Large intestine (tissue), 3 donors: ENCODE results near the gene RYK. TPM values are rescaled to one million over a fixed set of nuclear protein-coding genes. Genes with fewer than 3 reads are reported as not detected.
"Not testable (repeated sequence)": the region's sequence is repeated elsewhere in the genome, so short reads cannot be mapped to it uniquely, and the experiment has no call there.

Source experiments
- DNase-seq, 2 donors: peaks; one replicate each; pipeline versions ENCODE4 v3.0.0 to v3.0.0-alpha.2; 2013
- H3K27ac ChIP-seq: one replicate; pipeline ENCODE4 v1.5.1; 2013; ENCODE audit warnings: low read length
- H3K27me3 ChIP-seq: 2 replicates; pipeline ENCODE4 v1.6.1; 2013; ENCODE audit warnings: low read length; ENCODE audit not compliant: control insufficient read depth, insufficient read depth
- H3K36me3 ChIP-seq: 2 replicates; pipeline ENCODE4 v1.6.1; 2013; ENCODE audit warnings: low read length; ENCODE audit not compliant: control insufficient read depth, insufficient read depth
- H3K4me1 ChIP-seq: one replicate; pipeline ENCODE4 v1.6.1; 2013; ENCODE audit warnings: low read length; ENCODE audit not compliant: control insufficient read depth, insufficient read depth
- H3K4me3 ChIP-seq: one replicate; pipeline ENCODE4 v1.5.1; 2013; ENCODE audit warnings: low read length
- H3K9me3 ChIP-seq: one replicate; pipeline ENCODE4 v1.6.1; 2013; ENCODE audit warnings: mild to moderate bottlenecking, low read depth, low read length, moderate library complexity; ENCODE audit not compliant: control insufficient read depth
- WGBS: methylation state at CpG from one replicate; pipeline ENCODE4 v1.1.5; 2013; ENCODE audit warnings: low lambda C conversion rate; ENCODE audit not compliant: insufficient coverage; 5-methylcytosine and 5-hydroxymethylcytosine counted together
- polyA plus RNA-seq: library from polyadenylated mRNA; unstranded; fragments of 120-200 nt; gene quantifications from one replicate; pipeline ENCODE4 v1.2.1, GENCODE V29; 2013

The RYK gene
- polyA plus RNA-seq, 1 donor, result 55.7 TPM

DNA sequence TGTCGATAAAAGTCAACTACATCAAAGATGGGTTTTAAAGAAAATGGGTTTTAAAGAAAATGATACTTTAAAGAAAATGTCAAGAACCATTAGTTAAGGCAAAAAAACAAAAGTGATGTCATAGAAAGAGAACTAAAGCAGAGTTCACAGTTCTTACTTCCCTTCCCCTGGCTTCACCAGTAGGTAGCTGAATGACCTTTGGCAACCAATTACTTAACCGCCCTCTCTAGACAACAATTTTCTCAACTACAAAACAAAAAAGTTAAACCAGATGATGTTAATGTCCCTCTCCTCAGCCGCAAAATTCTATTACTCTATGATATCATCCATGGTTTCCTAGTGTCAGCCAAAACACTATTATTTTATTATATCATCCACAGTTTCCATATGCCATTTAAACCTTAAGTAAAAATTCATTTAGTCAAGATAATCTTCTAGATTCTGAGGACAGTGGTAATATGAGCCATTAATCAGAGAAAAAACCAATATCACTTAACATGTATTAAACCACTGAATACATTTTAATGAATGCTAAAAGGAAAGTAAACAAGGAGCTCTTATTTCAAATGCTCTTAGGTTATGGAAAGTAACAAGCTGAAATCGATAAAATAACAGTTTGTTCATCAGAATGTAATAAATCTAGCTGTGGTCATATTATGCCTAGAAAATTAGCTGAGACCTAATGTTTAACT is 13.1 kb downstream of the RYK start:
- no peak overlapping the region for H3K4me3 ChIP-seq
- no peaks in the 10 kb centered on the region for H3K4me1 ChIP-seq
- no peaks in the 10 kb centered on the region for H3K27me3 ChIP-seq
- H3K27ac ChIP-seq, result no peak overlapping the region
- H3K9me3 ChIP-seq, result no peaks in the 10 kb centered on the region
- WGBS, result 83% methylated on average over 1 of the region's 4 CpGs
- H3K36me3 ChIP-seq, result no peaks in the 10 kb centered on the region
- peak in 1 of 2 donors; percentile 51 for DNase-seq

DNA sequence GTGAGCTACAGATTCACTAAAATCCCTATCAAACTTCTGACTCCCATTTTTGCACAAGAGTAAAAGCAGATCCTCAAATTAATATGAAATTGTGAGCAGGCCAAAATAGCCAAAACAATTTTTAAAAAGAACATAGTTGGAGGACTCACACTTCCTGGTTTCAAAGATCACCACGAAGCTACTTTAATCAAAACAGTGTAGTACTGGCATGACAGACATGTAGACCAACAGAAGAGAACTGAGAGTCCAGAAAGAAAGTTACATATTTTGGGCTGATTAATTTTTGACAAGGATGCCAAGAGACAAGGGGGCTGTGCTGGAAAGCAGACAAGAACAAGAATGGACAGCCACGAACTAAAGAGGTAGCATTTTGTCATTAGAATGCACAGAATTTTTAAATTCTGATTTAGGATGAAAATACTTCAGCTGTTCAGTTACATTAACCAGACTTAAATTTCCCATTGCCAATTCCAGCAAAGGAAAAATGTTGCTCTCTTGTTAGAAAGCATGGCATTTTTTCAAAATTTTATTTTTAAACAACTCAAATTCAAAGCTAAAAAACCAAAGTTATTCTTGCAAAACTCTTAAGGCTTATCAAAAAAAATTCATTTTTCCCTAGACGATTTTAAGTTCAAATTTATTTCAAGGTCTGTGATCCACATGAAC is 14.0 kb downstream of the RYK start:
- no peak for DNase-seq
- Histone ChIP-seq H3K27ac (no peak overlapping the region), H3K4me3 (no peak overlapping the region), H3K4me1 (no peaks in the 10 kb centered on the region), H3K27me3 (no peaks in the 10 kb centered on the region), H3K9me3 (no peaks in the 10 kb centered on the region), H3K36me3 (no peaks in the 10 kb centered on the region)
- WGBS, result 45% methylated on average over 2 of the region's 3 CpGs

DNA sequence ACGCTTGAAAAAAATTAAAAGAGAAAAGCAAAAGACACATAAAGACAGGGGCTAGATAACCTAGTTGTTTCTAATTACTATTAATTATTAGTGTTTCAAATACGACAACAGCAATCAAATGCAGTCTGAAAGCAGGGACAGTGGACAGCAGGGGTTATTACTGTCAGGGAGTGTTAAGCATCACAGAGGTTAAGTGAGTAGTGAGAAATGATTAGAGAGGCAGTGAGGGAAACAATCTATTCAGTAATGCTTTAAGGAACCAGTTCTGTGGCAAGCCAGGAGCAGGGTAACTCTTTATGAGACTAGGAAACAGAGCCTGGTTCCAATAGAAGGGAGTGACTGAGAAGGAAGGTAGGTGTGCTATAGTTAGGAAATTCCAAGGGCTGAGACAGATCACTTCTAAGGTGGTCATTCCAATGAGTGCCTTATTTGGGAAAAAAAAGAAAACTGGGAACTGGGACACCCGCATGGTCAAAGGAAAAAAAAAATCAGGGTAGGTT is 15.0 kb downstream of the RYK start:
- Histone ChIP-seq H3K36me3 (no peaks in the 10 kb centered on the region), H3K9me3 (no peaks in the 10 kb centered on the region), H3K4me3 (no peak overlapping the region), H3K27ac (no peak overlapping the region), H3K4me1 (no peaks in the 10 kb centered on the region), H3K27me3 (no peaks in the 10 kb centered on the region)
- no peak for DNase-seq
- WGBS, result 100% methylated on average over 2 of the region's 3 CpGs

DNA sequence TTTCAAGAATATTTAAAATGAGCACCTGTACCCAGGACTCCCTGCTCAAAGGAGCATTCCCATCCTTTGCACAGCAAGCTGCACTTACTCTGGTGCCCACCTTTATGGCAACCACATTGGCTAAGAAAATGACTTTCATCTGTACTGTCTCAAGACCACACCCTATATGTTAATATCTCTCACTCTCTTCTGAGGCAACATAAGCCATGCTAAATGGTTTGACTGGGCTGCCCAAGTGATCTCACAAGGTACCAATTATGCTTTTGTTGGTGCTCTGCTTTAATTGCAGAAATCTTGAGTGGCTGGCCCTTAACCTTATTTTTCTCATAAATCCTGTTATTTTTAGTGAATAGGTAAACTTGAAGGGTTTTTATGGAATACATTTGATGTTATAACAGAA is 17.7 kb downstream of the RYK start:
- Histone ChIP-seq H3K36me3 (no peaks in the 10 kb centered on the region), H3K27ac (no peak overlapping the region), H3K9me3 (no peaks in the 10 kb centered on the region), H3K4me1 (no peaks in the 10 kb centered on the region), H3K27me3 (no peaks in the 10 kb centered on the region), H3K4me3 (no peak overlapping the region)
- no peak for DNase-seq

DNA sequence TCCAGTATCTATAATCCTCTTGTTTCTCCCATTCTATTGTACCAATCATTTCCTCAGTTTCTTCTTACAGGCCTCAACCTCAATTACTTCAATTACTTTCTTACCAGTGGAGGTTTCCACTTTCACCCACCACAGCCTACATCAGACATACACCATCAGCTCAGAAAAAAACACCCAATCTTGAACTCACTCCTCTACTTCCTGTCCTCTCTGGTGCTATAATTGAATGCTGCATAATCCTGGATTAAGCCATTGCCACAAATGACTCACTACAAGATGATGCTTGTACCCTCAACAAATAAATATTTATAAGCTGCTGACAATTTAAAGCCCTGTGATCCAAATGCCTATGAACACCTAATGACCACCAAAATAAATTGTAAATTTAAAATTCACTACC is 18.5 kb downstream of the RYK start:
- Histone ChIP-seq H3K27me3 (no peaks in the 10 kb centered on the region), H3K27ac (no peak overlapping the region), H3K9me3 (no peaks in the 10 kb centered on the region), H3K36me3 (no peaks in the 10 kb centered on the region), H3K4me3 (no peak overlapping the region), H3K4me1 (no peaks in the 10 kb centered on the region)
- DNase-seq, result no peak

DNA sequence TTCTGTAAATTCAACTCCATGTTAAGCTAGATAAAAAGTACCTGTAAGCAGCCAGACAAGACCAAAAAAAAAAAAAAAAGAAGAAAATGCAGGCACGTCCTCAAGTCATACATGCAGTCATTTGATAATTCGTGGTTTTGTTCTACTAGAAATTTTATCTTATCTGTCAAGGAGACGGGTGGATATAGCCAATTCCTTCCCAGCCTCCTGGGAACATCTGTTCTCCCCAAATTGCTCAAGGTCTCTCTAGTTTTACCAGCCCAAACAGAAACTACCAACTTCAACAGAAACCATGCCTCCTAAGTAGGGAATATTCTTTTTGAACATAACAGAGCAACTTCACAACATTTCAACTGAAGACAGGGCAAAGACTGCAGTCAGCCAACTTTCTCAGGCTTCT is 19.5 kb downstream of the RYK start:
- H3K9me3 ChIP-seq, result no peaks in the 10 kb centered on the region
- DNase-seq, result no peak
- no peak overlapping the region for H3K4me3 ChIP-seq
- no peak overlapping the region for H3K27ac ChIP-seq
- no CpG with 5 or more reads among the region's 3 CpGs for WGBS
- no peaks in the 10 kb centered on the region for H3K36me3 ChIP-seq
- no peaks in the 10 kb centered on the region for H3K4me1 ChIP-seq
- H3K27me3 ChIP-seq, result no peaks in the 10 kb centered on the region

DNA sequence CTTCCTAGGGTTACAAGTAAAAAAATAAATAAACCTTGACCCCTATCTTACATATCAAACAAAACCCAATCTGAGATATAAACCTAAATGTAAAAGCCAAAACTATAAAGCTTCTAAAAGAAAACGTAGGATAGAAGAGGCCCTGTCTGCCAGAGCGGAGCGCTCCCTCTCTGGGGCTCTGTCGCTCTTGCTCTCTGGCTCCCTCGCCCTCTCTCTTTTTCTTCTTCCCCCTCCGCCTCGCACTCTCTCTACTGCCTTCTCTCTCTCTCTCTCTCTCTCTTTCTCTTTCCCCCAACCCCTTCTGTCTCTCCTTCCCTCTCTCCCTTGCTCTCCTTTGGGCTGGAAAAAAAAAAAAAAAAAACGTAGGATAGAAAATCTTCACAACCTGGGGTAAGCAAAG is 21.6 kb downstream of the RYK start:
- 100% methylated on average over 4 of the region's 8 CpGs for WGBS
- no peaks in the 10 kb centered on the region for H3K27me3 ChIP-seq

DNA sequence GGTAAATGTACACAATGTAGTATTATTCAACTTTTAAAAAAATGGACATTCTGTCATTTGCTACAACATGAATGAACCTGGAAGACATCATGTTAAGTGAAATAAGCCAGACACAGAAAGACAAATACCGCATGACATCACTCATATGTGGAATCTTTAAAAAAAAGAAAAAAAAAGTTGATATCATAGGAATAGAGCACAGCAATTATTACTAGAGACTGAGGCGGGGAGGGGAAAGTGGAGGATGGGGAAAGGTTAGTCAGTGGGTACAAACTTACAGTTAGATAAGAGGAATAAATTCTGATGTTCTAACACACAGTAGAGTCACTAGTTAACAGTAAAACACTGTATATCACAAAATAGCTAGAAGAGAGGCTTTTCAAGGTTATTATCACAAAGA is 22.2 kb downstream of the RYK start:
- Histone ChIP-seq H3K9me3 (no peaks in the 10 kb centered on the region), H3K36me3 (no peaks in the 10 kb centered on the region), H3K4me1 (no peaks in the 10 kb centered on the region), H3K27ac (no peak overlapping the region), H3K4me3 (no peak overlapping the region), H3K27me3 (no peaks in the 10 kb centered on the region)
- no peak for DNase-seq
- WGBS, result no CpG with 5 or more reads among the region's 2 CpGs

More for the DNA sequence above, 21.6 kb downstream of the RYK start:
- DNase-seq, result no peak
- Histone ChIP-seq H3K36me3 (no peaks in the 10 kb centered on the region), H3K4me1 (no peaks in the 10 kb centered on the region), H3K27ac (no peak overlapping the region), H3K4me3 (no peak overlapping the region), H3K9me3 (no peaks in the 10 kb centered on the region)

DNA sequence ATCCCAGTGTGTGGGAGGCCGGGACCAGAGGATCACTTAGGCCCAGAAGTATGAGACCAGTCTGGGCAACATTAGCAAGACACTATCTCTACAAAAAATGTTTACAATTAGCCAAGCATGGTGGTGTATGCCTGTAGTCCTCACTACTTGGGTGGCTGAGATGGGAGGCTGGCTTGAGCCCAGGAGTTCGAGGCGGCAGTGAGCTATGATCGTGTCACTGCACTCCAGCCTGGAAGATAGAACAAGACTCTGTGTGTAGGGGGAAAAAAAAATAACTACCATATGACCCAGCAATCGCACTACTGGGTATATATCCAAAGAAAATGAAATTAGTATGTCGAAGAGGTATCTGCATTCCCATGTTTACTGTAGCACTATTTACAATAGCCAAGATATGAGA is 22.6 kb downstream of the RYK start:
- Histone ChIP-seq H3K27ac (no peak overlapping the region), H3K9me3 (no peaks in the 10 kb centered on the region), H3K36me3 (no peaks in the 10 kb centered on the region), H3K4me3 (no peak overlapping the region), H3K27me3 (no peaks in the 10 kb centered on the region), H3K4me1 (no peaks in the 10 kb centered on the region)
- WGBS, result 100% methylated on average over 1 of the region's 6 CpGs
- DNase-seq, result no peak

DNA sequence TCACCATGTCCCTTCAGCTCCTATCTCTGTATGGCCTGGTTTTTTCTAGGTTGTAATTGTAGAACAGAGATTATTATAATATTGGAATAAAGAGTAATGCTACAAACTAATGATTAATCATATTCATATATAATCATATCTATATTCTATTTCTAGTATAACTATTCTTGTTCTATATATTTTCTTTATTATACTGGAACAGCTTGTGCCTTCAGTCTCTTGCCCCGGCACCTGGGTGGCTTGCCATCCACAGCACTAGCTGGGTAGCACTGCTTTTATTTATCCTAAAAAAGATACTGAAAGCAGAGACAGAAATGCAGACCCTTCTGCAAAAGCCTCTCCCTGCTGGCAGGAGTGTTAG is 25.9 kb downstream of the RYK start:
- not testable (repeated sequence) for H3K9me3 ChIP-seq, DNase-seq, H3K27ac ChIP-seq, H3K27me3 ChIP-seq, H3K4me3 ChIP-seq, H3K36me3 ChIP-seq, H3K4me1 ChIP-seq
- WGBS, result no CpG with 5 or more reads among the region's 1 CpG

DNA sequence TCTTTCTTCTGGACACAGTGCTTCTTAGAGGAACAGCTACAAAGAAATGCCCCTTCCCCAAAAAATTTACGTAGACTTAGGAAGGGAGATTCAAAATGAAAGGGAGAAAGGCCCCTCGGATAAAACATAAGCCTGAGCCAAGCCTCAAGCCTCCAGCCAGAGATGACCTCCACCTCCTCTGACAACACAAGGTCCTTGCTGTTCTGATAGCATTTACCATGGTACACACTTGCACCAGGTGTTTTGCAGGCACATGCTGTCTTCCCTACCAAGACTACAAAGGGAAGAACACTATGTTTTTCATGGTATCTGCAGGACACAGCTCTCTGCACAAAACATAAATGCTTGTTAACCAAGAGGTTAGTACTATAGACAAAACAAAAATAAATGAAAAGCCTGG is 27.8 kb downstream of the RYK start:
- Histone ChIP-seq H3K4me1 (peaks cover 2% of the 10 kb centered on the region), H3K27me3 (no peaks in the 10 kb centered on the region), H3K9me3 (no peaks in the 10 kb centered on the region), H3K4me3 (no peak overlapping the region), H3K27ac (no peak overlapping the region), H3K36me3 (peaks cover 7% of the 10 kb centered on the region)
- no peak for DNase-seq
- WGBS, result no CpG with 5 or more reads among the region's 2 CpGs
